ENCODE results near the gene TNFSF13.
"Not testable (repeated sequence)": the region's sequence is repeated elsewhere in the genome, so short reads cannot be mapped to it uniquely, and the experiment has no call there.

TNFSF13 gene

DNA sequence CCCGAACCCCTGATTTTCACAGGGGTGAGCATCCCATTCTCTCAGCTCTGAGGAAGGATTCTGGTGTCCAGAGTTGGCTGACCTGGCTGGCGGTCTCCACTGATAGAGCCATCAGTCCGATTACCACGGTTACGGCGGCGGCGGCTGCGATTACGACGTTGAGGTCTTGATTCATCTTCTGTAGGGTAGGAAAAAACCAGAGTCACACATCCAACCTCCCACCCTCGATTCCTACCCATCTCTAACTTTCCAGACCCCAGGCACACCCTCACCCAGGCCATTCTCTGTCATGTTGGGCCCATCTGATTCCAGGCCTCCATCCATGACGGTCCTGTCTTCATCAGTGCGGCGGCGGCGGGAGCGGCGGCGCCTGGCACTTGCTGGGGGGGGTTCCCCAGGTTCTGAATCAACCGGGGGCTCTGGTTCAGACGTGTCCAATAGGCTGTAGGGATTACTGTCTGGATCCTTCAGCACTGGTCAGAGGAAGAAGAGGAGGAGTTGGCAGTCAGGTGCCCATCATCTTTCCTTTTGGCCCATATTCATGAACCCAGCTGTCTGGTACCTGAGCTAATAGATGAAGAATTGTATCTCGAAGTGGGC lies 34.0 kb downstream of the TNFSF13 start:
- no peak for FAIRE-seq

DNA sequence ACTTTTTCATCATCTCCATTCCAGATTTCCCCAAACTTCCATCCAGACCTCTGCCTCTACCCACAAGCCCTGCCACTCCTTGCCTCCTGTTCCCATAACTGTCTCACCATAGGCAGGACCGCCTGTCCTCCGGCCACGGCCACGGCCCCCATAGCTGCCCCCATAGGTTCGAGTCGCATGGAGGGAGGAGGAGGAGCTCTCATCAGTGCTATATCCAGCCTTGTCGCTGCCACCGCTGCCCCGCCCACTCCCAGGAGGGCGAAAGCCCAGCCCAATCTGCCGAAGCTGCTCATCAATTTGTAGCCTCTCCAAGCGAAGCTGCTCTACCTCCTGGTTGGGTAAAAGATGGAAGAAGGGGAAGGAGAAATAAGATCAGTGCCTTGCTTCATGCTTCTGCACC lies 34.7 kb downstream of the TNFSF13 start:
- no peak for FAIRE-seq

DNA sequence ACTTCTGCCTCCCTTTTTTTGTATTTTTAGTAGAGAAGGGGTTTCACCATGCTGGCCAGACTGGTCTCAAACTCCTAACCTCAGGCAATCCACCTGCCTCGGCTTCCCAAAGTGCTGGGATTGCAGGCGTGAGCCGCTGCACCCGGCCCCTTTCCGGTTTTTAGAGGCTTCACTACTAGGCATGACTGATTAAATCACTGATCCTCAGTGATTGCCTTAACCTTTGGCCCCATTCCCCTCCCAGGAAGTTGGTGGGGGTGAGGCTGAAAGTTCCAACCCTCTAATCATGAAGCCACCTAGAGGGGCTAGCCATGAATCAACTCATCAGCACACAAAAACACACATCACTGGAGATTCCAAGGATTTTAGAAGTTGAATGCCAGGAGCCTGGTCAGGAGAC lies 39.0 kb downstream of the TNFSF13 start:
- not testable (repeated sequence) for FAIRE-seq

DNA sequence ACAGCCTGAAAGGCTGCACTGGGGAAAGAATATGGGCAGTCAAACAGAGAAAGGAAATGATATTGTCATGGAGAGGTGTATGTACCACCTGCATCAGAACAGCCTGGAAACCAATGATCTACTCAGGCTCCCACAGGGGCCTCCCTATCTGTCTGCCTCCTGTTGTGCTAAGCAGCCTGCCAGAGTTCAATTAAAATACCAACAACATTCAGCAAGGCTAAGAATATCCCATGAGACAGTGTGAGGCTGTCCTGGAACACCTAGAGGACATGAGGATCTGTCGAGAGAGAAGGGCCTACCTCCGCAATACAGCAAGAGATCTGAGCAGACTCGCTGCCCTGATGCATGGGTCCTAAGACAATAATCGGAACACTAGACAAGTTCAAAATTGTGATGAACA lies 47.7 kb downstream of the TNFSF13 start:
- no peak for FAIRE-seq

DNA sequence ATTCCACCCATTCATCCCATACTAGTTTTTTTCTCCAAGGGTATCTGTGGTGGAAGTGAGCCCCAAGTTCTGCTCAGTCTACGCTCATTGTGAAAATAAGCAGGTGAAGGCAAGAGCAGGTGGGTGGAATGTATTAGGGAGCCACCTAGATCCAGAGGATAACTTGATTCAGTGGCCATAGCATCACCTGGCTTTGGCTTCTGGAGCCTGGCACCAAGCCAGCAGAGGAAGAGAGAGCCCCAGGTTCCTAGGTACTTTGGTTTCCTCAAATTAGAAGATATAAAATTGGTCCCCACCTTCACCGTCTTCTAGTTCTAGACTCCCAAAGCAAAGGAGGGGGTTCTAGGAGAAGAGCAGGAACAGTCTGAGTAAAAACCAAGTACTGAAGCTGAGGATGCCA lies 52.1 kb downstream of the TNFSF13 start:
- FAIRE-seq: no peak

All from G401.6 (cell line).